ENCODE results near the gene SLC38A9.

DNA sequence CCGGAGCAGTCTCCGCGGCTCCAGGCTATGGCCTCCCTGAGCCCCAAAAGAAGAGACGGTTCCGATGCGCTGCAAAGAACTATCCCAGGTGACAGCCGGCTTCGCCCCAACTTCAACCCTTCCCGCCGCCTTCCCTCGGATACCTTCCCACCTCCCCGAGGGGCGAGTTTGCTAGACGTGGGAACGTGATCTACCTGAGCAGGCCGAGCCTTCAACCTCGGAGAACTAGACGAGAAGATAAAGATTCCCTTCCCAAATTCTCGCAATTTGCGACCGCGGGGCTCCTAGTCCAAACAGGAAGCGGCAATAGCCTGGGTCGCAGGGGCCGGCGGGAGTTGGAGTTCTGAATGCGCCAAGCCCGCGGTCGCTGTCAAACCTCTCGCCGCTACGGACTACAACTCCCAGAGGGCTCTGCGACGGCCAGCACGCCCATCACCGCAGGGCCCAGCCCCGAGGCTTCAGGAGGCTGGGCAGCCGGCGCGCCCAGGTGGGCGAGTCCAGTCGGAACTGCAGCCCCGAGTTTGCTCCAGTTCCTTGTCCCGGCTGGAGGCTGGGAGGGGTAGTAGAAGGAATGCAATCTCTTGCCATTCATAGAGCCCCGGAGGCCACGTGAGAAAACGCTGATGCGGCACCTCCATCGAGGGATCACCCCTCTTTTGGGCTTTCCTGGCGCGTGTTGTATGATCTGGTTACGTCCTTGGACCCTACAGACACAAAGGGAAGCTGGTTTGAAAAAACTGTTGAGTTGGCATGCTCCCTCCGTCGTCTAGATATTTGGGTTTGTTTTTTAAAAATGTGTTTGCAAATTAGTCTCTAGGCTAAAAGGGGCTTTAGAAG is at the start of gene SLC38A9:
- TF ChIP-seq, protein P1, sequence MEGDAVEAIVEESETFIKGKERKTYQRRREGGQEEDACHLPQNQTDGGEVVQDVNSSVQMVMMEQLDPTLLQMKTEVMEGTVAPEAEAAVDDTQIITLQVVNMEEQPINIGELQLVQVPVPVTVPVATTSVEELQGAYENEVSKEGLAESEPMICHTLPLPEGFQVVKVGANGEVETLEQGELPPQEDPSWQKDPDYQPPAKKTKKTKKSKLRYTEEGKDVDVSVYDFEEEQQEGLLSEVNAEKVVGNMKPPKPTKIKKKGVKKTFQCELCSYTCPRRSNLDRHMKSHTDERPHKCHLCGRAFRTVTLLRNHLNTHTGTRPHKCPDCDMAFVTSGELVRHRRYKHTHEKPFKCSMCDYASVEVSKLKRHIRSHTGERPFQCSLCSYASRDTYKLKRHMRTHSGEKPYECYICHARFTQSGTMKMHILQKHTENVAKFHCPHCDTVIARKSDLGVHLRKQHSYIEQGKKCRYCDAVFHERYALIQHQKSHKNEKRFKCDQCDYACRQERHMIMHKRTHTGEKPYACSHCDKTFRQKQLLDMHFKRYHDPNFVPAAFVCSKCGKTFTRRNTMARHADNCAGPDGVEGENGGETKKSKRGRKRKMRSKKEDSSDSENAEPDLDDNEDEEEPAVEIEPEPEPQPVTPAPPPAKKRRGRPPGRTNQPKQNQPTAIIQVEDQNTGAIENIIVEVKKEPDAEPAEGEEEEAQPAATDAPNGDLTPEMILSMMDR (IDR thresholded peaks at IDR 0.05; ENCODE audit: low read depth, low read length), result no peak
- no peak for TF ChIP-seq EZH2phosphoT487 (IDR thresholded peaks at IDR 0.05; ENCODE audit: low read depth)

Data from OCI-LY3 (cell line).